Adrenal gland (tissue), 12 donors: ENCODE results near the gene TBCE. TPM values are rescaled to one million over a fixed set of nuclear protein-coding genes. Genes with fewer than 3 reads are reported as not detected.

Experiments used
- DNase-seq, 7 donors: peaks; one replicate each; pipeline ENCODE4 v3.0.0-alpha.2; 2019 to 2020
- H3K27ac ChIP-seq, 5 donors: fragments of 200-600 bp; sonication (generic) in 4 of 5; 1 replicate in 3 of 5; 2 replicates in 2 of 5; pipeline versions ENCODE4 v1.5.1 to v1.8.0; 2016 to 2020; ENCODE audit warnings: mild to moderate bottlenecking in 1 of 5
- H3K27me3 ChIP-seq: fragments of 200-600 bp; 2 replicates; pipeline ENCODE4 v1.8.0; 2021
- H3K36me3 ChIP-seq, 2 donors: fragments of 200-600 bp; replicated peaks in 1 of 2; 1 replicate in 1 of 2; 2 replicates in 1 of 2; pipeline versions ENCODE4 v1.5.1 to v1.8.0; 2018 to 2022
- H3K4me1 ChIP-seq, 2 donors: fragments of 200-600 bp; replicated peaks in 1 of 2; 1 replicate in 1 of 2; 2 replicates in 1 of 2; pipeline versions ENCODE4 v1.5.1 to v1.8.0; 2018 to 2021
- H3K4me3 ChIP-seq, 4 donors: fragments of 200-600 bp; sonication (generic) in 3 of 4; one replicate each; pipeline ENCODE4 v1.5.1; 2016 to 2018
- H3K9me3 ChIP-seq, 3 donors: fragments of 200-600 bp; sonication (generic) in 1 of 3; replicated peaks in 1 of 3; 1 replicate in 2 of 3; 2 replicates in 1 of 3; pipeline versions ENCODE4 v1.5.1 to v1.8.0; 2016 to 2021
- POLR2A ChIP-seq, 2 donors: fragments of 450-650 bp; IDR thresholded peaks; one replicate each; pipeline ENCODE4 v1.6.1; 2017; ENCODE audit warnings: antibody characterized with exemption in 2 of 2, mild to moderate bottlenecking in 2 of 2, moderate library complexity in 1 of 2
- WGBS, 4 donors: extraction: QIAGEN DNeasy Blood & Tissue Kit in 2 of 4; methylation state at CpG; one replicate each; pipeline versions ENCODE4 v1.1.5 to v1.1.7; 2013 to 2017; 5-methylcytosine and 5-hydroxymethylcytosine counted together
- intact Hi-C, 2 donors: fragments of 100-400 bp; cut with DNase I; formaldehyde crosslinking; loops; one replicate each; pipeline versions ENCODE4 v1.14.1 to v1.15.0; 2022 to 2023
- polyA plus RNA-seq, 3 donors: library from polyadenylated mRNA; stranded (reverse); fragments of 200-250 nt in 2 of 3; fragments of 350-450 nt in 1 of 3; fragmentation: Illumina TruSeq in 1 of 3; extraction: RNeasy Lipid Tissue Mini Kit (QIAGEN cat#74804) in 1 of 3; gene quantifications; one replicate each; pipeline ENCODE4 v1.2.3, GENCODE V29; 2013 to 2014
- total RNA-seq, 9 donors: library from RNA; depleted of rRNA in 4 of 9; stranded (reverse); fragments of >200 nt in 4 of 9; fragments of 120-200 nt in 1 of 9; fragmentation: NEBNext Ultra II Directional in 1 of 9; extraction: Animal tissue kit (Norgen Biotek cat#: 25700) in 1 of 9; gene quantifications; one replicate each; pipeline versions ENCODE4 v1.1.0 to v1.2.4, GENCODE V29; 2013 to 2023
- TF ChIP-seq, protein P1 (sequence below), 6 experiments: fragments of 450-650 bp in 4 of 6; fragments of 200-600 bp in 2 of 6; sonication (generic) in 1 of 6; IDR thresholded peaks; 1 replicate in 5 of 6; 2 replicates in 1 of 6; pipeline versions ENCODE4 v1.5.1 to v1.8.0; 2016 to 2021; ENCODE audit warnings: antibody characterized with exemption in 6 of 6, mild to moderate bottlenecking in 2 of 6, moderate library complexity in 1 of 6
- donor health status: healthy with polysubstance abuse.
- donor health status: Bipolar disorder and iron deficiency.
- donor health status: DM: yes; HTN: yes; CAD: no.
- donor health status: DM: no; HTN: no; CAD: no.
- donor health status: DM: no; HTN: no; CAD: no.
- donor health status: DM: yes; HTN: yes; CAD: no.

TBCE gene
- total and polyA plus RNA-seq, 12 donors = 14.7 to 67.2 (median 25.7) TPM

DNA sequence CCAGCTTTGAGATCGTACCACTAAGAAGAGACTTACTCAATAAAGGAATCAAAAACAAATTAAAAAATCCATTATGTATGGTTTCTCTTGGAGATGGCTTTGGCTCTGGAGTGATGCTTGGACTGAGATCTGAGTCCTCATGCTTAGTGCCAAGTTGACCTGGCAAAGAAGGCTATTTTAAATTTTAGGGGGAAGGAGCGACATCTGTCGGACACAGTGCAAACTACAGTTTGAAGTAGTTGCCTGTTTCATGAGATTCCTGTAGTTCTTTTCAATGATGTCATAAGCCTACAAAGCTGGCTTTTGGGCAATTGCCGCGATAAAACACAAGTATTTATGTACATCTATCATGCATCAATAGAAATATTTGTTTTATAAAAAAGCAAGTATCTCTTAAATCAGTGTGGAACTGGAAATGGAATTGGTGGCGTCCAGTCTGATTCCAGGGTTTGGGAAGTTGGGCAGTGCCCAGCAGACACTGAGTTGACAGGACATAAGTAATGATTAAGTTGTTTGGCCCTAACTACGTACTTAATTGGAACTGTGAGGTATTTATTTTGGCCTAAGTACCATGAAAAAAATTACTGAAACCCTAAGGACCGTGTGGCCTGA, 50.0 kb downstream of the TBCE start:
- no peak overlapping the region for H3K4me3 ChIP-seq
- TF ChIP-seq, protein P1, sequence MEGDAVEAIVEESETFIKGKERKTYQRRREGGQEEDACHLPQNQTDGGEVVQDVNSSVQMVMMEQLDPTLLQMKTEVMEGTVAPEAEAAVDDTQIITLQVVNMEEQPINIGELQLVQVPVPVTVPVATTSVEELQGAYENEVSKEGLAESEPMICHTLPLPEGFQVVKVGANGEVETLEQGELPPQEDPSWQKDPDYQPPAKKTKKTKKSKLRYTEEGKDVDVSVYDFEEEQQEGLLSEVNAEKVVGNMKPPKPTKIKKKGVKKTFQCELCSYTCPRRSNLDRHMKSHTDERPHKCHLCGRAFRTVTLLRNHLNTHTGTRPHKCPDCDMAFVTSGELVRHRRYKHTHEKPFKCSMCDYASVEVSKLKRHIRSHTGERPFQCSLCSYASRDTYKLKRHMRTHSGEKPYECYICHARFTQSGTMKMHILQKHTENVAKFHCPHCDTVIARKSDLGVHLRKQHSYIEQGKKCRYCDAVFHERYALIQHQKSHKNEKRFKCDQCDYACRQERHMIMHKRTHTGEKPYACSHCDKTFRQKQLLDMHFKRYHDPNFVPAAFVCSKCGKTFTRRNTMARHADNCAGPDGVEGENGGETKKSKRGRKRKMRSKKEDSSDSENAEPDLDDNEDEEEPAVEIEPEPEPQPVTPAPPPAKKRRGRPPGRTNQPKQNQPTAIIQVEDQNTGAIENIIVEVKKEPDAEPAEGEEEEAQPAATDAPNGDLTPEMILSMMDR (IDR thresholded peaks at IDR 0.05) = peak; percentile 78 to 93 (median 86)
- TF ChIP-seq POLR2A (IDR thresholded peaks at IDR 0.05) = no peak
- H3K36me3 ChIP-seq = peaks cover 0 to 4% of the 10 kb centered on the region in 2 donors
- no peaks in the 10 kb centered on the region for H3K9me3 ChIP-seq
- peak; percentile 53 to 90 (median 67) for DNase-seq
- intact Hi-C loops = loop anchor here (5.0 to 10.0 kb wide), 3 partner anchors 92 to 322 kb away; partner anchors contain the start of genes ARID4B (in 1 of the 2) and GGPS1 (in 1 of the 2)
- WGBS, 4 donors = 29 to 31% (median 31%) methylated on average over 8 of the region's 8 CpGs
- H3K4me1 ChIP-seq = peaks cover 6 to 8% of the 10 kb centered on the region in 2 donors
- no peaks in the 10 kb centered on the region for H3K27me3 ChIP-seq
- H3K27ac ChIP-seq = no peak overlapping the region

DNA sequence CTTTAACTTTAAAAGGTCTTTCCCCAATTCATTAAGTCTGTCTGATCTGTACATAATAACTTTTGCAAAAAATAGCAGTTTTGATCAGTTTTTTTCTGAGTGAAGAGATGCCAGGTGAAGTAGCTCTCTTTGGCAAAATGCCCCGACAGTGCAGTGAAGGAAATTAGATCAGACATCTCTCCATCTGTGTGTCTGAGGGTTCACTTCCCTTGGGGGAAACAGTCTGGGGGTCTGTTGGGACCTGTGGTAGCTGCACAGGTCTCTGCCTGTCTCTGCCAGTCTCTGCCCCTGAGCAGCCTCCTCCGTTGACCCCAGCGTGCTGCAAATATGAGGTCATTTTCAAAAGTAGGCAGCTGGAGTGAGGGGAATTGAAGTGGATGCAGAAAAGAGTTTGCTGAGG, 54.5 kb downstream of the TBCE start:
- intact Hi-C loops = no loop called here
- Histone ChIP-seq H3K9me3 (no peaks in the 10 kb centered on the region), H3K36me3 (peaks cover 0 to 4% of the 10 kb centered on the region in 2 donors), H3K27ac (no peak overlapping the region), H3K4me1 (peaks cover 2% of the 10 kb centered on the region in 2 donors), H3K27me3 (no peaks in the 10 kb centered on the region), H3K4me3 (no peak overlapping the region)
- TF ChIP-seq, protein P1 (IDR thresholded peaks at IDR 0.05) = no peak
- TF ChIP-seq POLR2A (IDR thresholded peaks at IDR 0.05) = no peak
- whole genome bisulfite sequencing, 4 donors = 51 to 74% (median 62%) methylated on average over 3 of the region's 3 CpGs
- no peak for DNase-seq

DNA sequence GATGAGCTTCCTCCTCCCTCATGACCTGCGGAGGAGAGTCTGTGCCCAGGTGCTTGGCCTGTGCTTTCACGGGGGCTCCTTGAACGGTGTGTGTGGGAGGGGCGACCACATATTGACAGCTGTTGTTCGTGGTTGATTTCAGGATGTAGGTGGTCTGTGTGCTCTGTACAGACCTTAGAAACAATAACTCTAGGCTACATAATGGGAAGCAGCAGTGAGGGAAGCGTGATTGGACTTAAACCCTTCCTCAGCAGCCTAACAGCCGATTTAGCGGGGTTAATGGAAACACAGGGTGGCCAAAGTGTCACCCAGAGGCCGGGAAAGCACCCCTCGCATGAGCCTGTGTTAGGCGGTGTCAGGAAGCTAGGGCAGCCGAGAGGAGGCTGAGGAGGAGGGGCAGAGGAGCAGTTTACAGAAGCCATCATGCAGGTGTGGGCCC, 56.0 kb downstream of the TBCE start:
- H3K27me3 ChIP-seq = no peaks in the 10 kb centered on the region
- 70 to 74% (median 73%) methylated on average over 7 to 12 of the region's 12 CpGs for WGBS, 4 donors
- TF ChIP-seq, protein P1 (IDR thresholded peaks at IDR 0.05) = no peak
- no peak for TF ChIP-seq POLR2A (IDR thresholded peaks at IDR 0.05)
- H3K36me3 ChIP-seq = no peaks in the 10 kb centered on the region
- no peak overlapping the region for H3K27ac ChIP-seq
- intact Hi-C loops = no loop called here
- DNase-seq = no peak
- no peaks in the 10 kb centered on the region for H3K9me3 ChIP-seq
- no peaks in the 10 kb centered on the region for H3K4me1 ChIP-seq
- no peak overlapping the region for H3K4me3 ChIP-seq

DNA sequence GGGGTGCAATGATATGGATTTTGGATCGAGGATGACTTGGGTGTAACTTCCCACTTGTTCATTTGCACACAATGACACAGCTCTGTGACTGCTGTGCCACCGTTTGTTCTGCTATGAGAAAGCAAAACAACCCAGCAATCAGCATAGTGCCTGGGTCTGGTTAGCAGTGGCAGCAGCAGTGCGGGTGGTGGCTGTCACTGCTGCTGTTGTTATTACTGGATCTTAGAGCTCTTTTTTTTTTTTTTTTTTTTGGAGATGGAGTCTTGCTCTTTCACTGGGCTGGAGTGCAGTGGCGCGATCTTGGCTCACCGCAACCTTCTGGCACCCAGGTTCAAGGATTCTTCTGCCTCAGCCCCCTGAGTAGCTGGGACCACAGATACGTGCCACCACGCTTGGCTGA, 56.9 kb downstream of the TBCE start:
- intact Hi-C loops = no loop called here
- Histone ChIP-seq H3K36me3 (no peaks in the 10 kb centered on the region), H3K9me3 (no peaks in the 10 kb centered on the region), H3K27me3 (no peaks in the 10 kb centered on the region), H3K27ac (no peak overlapping the region), H3K4me3 (no peak overlapping the region), H3K4me1 (no peaks in the 10 kb centered on the region)
- WGBS, 4 donors = 87 to 92% (median 88%) methylated on average over 6 to 8 of the region's 8 CpGs
- TF ChIP-seq, protein P1 (IDR thresholded peaks at IDR 0.05) = no peak
- TF ChIP-seq POLR2A (IDR thresholded peaks at IDR 0.05) = no peak
- DNase-seq = no peak
